ENCODE data around the gene ILDR1. TPM values are rescaled to one million over a fixed set of nuclear protein-coding genes. Genes with fewer than 3 reads are reported as not detected.
"Not testable (repeated sequence)": the region's sequence is repeated elsewhere in the genome, so short reads cannot be mapped to it uniquely, and the experiment has no call there.

ILDR1 gene
- total RNA-seq, 1 donor from 2014 or later = 0.34 TPM

DNA sequence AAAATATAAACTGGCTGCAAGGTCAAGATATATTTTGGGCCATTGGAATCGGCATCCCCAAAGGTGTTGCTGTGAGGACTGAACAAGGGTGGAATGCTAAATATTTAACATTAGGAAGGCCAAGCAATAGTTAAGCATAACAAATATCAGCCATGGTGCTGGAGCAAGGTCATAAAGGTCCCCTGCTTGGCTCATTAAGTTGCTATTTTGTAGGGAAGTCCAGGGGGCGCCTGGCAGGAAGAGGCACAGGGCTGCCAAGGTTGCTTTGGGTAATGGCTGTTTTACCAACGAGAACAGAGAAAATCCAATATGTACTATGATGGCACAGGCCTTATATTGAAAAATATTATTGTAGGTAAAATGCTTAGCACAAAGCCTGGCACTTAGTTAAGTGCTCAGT lies 65.7 kb downstream of the ILDR1 start:
- peaks cover 16% of the 10 kb centered on the region for H3K9me3 Mint-ChIP-seq
- intact Hi-C loops (cut with micrococcal nuclease) = no loop called here
- H3K36me3 Mint-ChIP-seq (ENCODE audit: low read depth) = peaks cover 12% of the 10 kb centered on the region
- no peak overlapping the region for H3K4me3 Mint-ChIP-seq
- no peak overlapping the region for H3K27ac Mint-ChIP-seq
- no peaks in the 10 kb centered on the region for H3K27me3 Mint-ChIP-seq (ENCODE audit: insufficient read depth)
- DNase-seq (ENCODE audit: low spot score) = no peak
- H3K4me1 Mint-ChIP-seq (ENCODE audit: low read depth) = no peaks in the 10 kb centered on the region

DNA sequence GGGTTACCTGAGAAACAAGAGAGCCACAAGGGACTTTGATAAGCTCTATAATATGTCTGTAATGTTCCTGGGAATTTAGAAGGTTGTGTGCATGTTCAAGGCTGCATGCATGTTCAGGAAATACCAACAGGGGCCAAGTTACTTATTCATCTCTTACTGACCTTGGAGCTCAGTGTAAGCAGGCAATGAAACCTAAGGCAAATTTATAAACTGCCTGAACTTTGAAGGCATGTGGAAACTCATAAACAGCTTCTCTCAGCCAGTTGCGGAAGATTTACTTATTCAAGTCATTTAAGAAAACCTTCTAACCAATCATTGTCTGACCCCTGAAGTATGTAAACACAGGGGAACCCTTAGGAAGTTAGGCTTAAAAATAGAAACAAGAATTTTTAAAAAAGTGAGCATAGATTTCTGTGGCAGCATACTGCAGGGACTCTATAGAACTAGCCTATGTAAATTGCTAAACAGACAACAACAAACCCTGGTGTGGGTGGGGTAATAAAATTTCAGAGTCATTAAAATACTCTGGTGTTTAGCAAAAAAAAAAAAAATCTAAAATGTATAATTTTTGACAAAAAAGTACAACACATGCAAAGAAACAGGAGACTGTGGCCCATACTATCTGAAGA lies 70.6 kb downstream of the ILDR1 start:
- Mint-ChIP-seq H3K36me3 (ENCODE audit: low read depth) (peaks cover 12% of the 10 kb centered on the region), H3K9me3 (peaks cover 12% of the 10 kb centered on the region), H3K27ac (no peak overlapping the region), H3K4me1 (ENCODE audit: low read depth) (no peaks in the 10 kb centered on the region), H3K27me3 (ENCODE audit: insufficient read depth) (no peaks in the 10 kb centered on the region), H3K4me3 (no peak overlapping the region)
- no peak for DNase-seq (ENCODE audit: low spot score)
- intact Hi-C loops (cut with micrococcal nuclease) = no loop called here

DNA sequence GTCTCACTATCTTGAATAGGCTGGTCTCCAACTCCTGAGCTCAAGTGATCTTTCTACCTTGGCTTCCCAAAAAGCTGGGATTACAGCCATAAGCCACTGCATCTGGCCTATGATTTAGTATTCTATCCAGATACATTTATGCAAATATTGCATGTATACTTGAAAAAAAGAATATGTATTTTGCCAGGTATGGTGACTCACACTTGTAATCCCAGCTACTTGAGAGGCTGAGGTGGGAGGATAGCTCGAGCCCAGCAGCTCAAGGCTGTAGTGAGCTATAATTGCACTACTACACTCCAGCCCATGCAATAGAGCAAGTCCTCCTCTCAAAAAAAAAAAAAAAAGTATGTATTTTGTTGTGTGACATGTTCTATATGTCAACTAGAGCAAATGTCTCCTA lies 73.4 kb downstream of the ILDR1 start:
- no peaks in the 10 kb centered on the region for H3K4me1 Mint-ChIP-seq (ENCODE audit: low read depth)
- H3K4me3 Mint-ChIP-seq = no peak overlapping the region
- peaks cover 9% of the 10 kb centered on the region for H3K36me3 Mint-ChIP-seq (ENCODE audit: low read depth)
- no peak for DNase-seq (ENCODE audit: low spot score)
- H3K27me3 Mint-ChIP-seq (ENCODE audit: insufficient read depth) = no peaks in the 10 kb centered on the region
- H3K9me3 Mint-ChIP-seq = peaks cover 12% of the 10 kb centered on the region
- intact Hi-C loops (cut with micrococcal nuclease) = no loop called here
- H3K27ac Mint-ChIP-seq = no peak overlapping the region

DNA sequence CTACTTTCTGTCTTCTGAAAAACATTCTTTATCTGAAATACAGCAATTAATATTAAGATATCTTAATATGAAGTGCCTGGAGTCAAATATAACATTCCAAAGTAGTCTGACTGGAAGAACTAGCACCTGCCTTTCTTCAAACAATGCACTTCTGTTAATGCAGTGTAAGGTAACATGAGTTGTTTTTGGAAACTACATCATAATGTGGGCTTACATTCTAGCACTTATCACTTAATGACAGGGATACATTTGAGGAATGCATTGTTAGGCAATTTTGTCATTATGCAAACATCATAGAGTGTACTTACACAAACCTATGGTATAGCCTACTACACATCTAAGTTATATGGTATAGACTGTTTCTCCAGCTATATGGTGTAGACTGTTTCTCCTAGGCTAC lies 78.6 kb downstream of the ILDR1 start:
- H3K9me3 Mint-ChIP-seq = no peaks in the 10 kb centered on the region
- intact Hi-C loops (cut with micrococcal nuclease) = no loop called here
- no peak overlapping the region for H3K4me3 Mint-ChIP-seq
- no peak for DNase-seq (ENCODE audit: low spot score)
- H3K27me3 Mint-ChIP-seq (ENCODE audit: insufficient read depth) = no peaks in the 10 kb centered on the region
- peaks cover 10% of the 10 kb centered on the region for H3K36me3 Mint-ChIP-seq (ENCODE audit: low read depth)
- H3K27ac Mint-ChIP-seq = no peak overlapping the region
- H3K4me1 Mint-ChIP-seq (ENCODE audit: low read depth) = no peaks in the 10 kb centered on the region

DNA sequence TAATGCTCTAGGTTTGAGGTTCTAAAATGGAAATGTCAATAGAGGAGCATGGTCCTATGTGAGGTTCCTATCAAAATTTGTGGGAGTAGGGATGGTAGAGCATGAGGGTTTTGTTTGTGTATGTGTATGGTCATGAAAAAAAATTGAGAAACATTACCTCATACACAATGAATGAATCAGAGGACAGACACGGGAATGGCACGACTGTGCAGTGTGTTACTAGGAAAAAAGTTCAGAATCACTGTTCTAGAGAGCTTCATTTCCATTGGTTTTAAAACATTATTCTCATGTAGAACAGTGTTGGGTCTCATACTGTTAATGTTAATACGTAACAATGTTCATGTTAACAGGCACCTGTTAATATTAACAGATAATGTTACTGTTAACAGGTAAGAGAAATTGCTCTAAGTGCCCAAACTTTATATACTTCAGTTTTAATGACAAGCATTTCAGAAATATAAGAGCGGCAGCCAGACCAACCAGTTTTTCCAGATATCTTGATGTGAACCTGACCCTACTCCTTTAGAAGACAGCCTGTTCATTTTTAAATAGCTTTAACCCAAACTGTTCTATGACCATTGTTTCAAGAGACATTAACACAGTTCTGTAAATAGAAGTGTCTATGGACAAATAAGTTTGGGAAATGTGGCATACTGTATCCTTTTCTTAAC lies 79.8 kb downstream of the ILDR1 start:
- Mint-ChIP-seq H3K36me3 (ENCODE audit: low read depth) (peaks cover 10% of the 10 kb centered on the region), H3K27me3 (ENCODE audit: insufficient read depth) (no peaks in the 10 kb centered on the region), H3K4me1 (ENCODE audit: low read depth) (no peaks in the 10 kb centered on the region), H3K4me3 (no peak overlapping the region), H3K9me3 (no peaks in the 10 kb centered on the region), H3K27ac (no peak overlapping the region)
- intact Hi-C loops (cut with micrococcal nuclease) = no loop called here
- no peak for DNase-seq (ENCODE audit: low spot score)

DNA sequence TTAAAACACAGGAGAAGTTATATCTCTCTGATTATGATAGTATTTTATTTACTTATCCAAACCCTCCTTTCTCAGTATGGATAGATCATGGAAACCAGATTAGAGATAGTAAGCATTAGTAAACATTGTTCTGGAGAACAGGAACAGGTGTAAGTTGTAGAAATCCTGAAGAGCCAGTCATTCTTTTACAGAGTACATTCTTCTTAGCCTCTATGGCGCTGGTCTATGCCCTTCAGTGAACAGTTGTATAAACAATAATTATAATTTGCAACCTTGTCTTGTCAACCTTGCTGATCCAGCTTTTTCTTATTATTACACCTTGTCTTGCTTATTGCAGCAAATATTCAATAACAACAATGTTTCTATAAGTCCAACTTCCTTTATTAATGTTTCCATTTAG lies 80.5 kb downstream of the ILDR1 start:
- Mint-ChIP-seq H3K9me3 (no peaks in the 10 kb centered on the region), H3K27ac (no peak overlapping the region), H3K4me1 (ENCODE audit: low read depth) (no peaks in the 10 kb centered on the region), H3K36me3 (ENCODE audit: low read depth) (peaks cover 10% of the 10 kb centered on the region), H3K4me3 (no peak overlapping the region), H3K27me3 (ENCODE audit: insufficient read depth) (no peaks in the 10 kb centered on the region)
- no peak for DNase-seq (ENCODE audit: low spot score)
- intact Hi-C loops (cut with micrococcal nuclease) = no loop called here

DNA sequence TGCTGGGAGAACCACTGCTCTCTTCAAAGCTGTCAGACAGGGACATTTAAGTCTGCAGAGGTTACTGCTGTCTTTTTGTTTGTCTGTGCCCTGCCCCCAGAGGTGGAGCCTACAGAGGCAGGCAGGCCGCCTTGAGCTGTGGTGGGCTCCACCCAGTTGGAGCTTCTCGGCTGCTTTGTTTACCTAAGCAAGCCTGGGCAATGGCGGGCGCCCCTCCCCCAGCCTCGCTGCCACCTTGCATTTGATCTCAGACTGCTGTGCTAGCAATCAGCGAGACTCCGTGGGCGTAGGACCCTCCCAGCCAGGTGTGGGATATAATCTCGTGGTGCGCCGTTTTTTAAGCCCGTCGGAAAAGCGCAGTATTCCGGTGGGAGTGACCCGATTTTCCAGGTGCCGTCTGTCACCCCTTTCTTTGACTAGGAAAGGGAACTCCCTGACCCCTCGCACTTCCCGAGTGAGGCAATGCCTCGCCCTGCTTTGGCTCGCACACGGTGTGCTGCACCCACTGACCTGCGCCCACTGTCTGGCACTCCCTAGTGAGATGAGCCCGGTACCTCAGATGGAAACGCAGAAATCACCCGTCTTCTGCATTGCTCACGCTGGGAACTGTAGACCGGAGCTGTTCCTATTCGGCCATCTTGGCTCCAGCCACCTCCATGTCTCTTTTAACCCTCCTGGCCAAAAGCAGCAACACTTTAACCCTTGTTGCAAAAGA lies 83.7 kb downstream of the ILDR1 start:
- DNase-seq (ENCODE audit: low spot score); H3K36me3 Mint-ChIP-seq (ENCODE audit: low read depth); intact Hi-C loops (cut with micrococcal nuclease); H3K4me3 Mint-ChIP-seq; H3K4me1 Mint-ChIP-seq (ENCODE audit: low read depth); H3K27ac Mint-ChIP-seq; H3K27me3 Mint-ChIP-seq (ENCODE audit: insufficient read depth); H3K9me3 Mint-ChIP-seq: not testable (repeated sequence)

Other genes with a start within 250 kb of the ILDR1 start
- 45.2 and 50.4 TPM in 2 replicates for gene IQCB1, start 187.2 kb downstream of the ILDR1 start, total RNA-seq
- gene EAF2, start 187.0 kb downstream of the ILDR1 start, total RNA-seq = 15.3 and 18.8 TPM in 2 replicates
- gene SLC15A2, start 127.8 kb downstream of the ILDR1 start, total RNA-seq = 3.2 and 3.3 TPM in 2 replicates
- 2.7 and 3.8 TPM in 2 replicates for gene CD86, start 33.1 kb upstream of the ILDR1 start, total RNA-seq
- not detected in 2 replicates for gene CASR, start 161.4 kb upstream of the ILDR1 start, total RNA-seq